Right renal cortex interstitium (tissue), 3 donors: ENCODE measurements around the gene KSR1. TPM values are rescaled to one million over a fixed set of nuclear protein-coding genes. Genes with fewer than 3 reads are reported as not detected.
"Not testable (repeated sequence)": the region's sequence is repeated elsewhere in the genome, so short reads cannot be mapped to it uniquely, and the experiment has no call there.

Source experiments
- DNase-seq, 3 donors: peaks; one replicate each; pipeline ENCODE4 v3.0.0-alpha.2; 2013; ENCODE audit warnings: low read depth in 3 of 3, low spot score in 2 of 3
- polyA plus RNA-seq, 3 donors: library from polyadenylated mRNA; unstranded; fragments of 120-200 nt; gene quantifications; one replicate each; pipeline ENCODE4 v1.2.1, GENCODE V29; 2013; ENCODE audit not compliant: insufficient read length in 3 of 3

Gene KSR1
- polyA plus RNA-seq, 3 donors, result 35.8 to 42.9 (median 41.6) TPM

DNA sequence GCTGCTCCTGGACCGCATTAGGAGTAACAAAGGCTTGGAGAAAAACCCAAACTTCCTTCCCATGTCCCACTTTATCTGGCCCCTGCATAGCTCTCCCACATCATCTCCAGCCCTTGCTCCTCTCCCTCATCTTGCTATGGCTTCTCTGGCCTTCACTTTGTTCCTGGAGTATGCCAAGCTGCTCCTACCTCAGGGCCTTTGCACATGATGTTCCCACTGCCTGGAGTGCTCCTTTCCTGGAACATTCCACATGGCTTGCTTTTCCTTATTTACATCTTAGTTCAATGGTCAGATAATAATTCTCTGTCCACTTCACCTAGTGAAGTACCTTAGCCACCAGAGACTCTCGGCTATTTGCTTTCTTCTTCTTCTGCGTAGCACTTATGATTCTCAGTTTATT, 4.3 kb upstream of the KSR1 start:
- DNase-seq, result no peak

DNA sequence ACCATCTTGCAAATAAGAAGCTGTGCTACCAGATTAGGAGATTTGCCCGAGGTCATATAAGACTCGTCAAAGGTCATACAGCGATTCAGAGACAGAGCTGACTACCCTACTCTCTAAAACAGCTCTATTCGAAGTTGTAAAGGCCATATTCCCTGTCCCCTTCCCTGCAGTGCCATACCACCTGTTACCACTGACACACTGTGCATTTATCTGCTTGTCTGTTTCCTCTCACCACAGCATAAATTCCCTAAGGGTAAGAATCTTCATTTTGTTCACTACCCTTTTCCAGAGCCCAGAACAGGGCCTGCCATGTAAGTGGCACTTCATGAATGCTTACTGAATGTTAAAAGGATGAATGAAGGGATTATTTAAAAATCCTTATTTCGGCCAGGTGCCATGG, 3.4 kb upstream of the KSR1 start:
- DNase-seq, result no peak

DNA sequence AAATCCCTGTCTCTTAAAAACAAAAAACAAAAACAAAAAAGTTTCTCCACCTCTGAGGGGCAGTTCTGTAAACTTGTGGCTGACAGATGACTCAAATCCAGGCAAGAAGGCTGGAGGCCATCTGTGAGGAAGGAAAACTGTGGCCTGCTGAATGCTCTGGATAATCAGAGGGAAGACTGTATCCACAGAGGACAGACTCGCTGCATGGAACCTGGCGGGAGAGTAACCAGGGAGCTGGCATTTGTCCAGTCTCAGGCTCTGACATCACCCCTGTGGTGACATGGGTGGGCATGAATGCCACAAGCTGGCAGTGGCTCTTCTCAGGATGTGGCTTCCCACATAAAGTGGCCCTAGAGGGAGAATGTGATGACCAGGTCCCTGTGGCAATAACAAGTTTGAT, 2.8 kb upstream of the KSR1 start:
- DNase-seq, result no peak

DNA sequence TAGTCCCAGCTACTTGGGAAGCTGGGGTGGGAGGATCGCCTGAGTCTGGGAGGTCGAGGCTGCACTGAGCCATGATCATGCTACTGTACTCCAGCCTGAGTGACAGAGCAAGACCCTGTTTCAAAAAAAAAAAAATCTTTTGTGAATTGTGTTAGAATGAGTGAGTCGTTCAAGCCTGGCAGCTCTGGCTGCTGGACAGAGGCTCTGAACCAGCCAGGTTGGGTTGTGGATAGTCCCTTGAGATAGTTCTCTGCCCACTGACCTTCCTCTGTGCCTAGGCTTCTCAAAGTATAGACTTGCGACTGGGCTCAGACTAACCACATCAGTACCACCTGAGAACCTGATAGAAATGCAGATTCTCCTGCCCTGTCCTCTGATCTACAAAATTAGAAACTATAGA, 2.2 kb upstream of the KSR1 start:
- DNase-seq, result no peak

DNA sequence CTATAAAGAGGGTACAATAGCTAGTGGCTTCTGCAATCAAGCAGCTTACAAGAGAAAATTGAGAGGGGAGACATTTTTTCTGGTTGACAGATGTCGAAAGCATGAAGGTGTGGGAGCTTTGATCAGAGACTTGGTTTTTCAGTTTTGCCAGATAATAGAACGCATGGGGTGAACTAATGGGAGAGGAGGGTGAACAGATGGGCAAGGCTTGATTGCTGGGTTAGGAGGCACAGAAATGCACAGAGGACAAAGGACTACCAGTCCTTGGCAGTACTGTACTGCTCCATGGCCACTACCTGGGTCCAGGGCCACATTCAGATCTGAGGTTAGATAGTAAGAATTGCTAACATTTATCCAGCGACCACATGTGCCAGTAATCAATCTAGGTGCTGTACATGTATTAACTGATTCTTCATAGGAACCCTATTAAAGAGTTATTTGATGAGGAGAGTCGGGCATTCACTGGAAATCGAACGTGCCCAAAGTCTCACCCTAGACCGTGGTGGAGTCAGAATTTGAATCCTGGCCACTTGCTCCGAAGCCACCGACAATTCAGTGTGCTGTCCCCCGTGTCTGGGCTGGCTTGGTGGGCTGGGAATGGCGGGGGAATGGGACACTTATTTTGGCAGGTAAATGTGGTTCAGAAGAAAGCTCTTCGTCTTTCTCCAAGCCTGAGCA, 873 bp upstream of the KSR1 start:
- DNase-seq, result no peak

DNA sequence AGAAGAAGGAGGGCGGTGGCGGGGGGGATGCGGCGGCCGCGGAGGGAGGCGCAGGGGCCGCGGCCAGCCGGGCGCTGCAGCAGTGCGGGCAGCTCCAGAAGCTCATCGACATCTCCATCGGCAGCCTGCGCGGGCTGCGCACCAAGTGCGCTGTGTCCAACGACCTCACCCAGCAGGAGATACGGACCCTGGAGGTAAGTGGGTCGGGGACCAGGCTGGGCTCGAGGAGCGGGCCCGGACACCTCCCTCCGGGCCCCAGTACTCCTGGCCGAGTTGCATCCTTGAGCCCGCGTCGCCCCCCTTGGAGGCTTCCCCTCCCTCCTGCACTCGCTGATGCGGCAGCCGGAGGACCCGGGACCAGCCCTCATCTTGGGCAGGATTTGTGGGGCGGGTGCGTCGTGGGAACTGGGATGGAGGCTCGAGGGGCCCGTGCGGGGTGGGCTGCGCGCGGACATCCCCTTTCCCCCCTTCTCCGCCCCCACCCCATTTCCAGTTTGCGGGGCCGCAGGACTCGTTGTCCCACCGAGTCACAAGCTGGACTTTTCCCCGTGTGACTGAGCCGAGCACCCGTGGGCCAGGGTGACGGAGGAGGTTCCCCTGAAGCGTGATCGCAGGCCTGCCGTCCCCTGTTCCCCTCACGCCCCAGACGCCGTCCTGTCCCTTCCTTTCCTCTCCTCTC, 572 bp downstream of the KSR1 start:
- DNase-seq, result no peak

DNA sequence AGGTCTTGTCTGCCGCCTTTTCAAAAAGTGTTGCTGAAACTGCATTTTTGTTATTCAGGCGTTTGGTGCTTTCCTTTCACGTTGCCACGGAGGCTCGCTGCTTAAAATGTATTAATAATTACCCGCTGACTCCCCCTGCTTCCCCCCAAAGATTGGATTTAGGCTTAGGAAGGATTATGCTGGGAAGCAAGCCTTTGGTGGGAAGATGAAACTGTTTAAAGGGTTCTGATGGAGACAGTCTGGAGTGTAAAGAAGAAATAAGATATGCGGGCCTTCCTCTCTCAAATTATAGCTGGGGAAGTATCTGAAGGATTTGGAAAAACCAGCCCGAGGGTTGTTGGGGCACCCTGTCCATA, 1.1 kb downstream of the KSR1 start:
- DNase-seq, result no peak

DNA sequence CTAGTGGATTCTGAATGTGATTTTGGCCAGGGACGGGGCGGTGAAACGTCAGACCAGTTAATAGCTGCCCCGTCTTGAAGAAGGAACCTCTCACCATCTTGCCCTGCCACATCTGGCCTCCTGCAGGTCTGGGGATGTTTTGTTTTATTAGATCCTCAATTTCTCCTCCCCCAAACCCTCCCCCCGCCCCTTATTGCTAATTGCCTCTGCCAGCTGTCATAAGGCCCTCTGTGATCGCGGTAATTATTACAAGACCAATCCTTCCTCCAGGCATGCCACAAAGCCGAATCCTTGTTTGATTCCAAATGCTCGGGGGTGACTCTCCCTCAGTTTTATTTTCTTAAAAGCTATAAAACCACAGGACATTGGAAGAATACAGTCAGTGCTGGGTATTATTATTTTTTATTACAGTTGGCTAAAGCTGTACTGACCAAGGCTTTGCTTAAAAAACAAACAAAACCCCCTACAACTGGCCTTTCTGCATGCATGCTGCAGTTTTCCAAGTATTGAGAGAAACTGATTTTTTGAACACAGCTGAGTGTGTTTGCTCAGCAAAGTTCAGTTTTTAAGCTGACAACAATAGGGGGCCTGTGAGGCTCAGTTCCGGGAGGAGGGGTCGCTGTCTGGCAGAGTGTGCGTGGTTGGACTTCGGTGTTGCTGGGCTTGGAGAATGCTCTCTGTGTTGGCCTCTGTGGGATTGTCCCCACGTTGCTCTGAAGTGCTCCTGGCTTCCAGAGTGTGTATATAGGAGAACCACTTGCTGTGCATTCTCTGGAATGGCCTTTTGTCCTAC, 1.7 kb downstream of the KSR1 start:
- no peak for DNase-seq

DNA sequence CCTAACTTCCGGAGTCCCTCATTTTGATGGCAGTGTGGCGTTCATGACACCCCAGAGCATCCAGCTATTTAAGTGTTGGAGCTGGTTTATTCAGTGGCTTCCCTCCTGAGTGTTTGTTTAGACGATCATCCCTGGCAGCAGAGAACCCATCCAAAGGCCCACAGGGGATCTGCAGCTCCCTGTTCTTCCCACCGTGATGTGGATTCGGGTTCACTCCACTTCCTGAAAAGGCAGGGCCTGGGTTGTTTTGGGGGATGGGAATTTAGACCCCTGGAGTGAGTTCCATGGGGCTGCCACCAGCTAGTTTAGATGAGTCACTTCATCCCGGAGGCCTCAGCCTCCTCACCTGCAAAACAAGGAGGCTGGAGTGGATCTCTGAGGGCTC, 2.3 kb downstream of the KSR1 start:
- no peak for DNase-seq

DNA sequence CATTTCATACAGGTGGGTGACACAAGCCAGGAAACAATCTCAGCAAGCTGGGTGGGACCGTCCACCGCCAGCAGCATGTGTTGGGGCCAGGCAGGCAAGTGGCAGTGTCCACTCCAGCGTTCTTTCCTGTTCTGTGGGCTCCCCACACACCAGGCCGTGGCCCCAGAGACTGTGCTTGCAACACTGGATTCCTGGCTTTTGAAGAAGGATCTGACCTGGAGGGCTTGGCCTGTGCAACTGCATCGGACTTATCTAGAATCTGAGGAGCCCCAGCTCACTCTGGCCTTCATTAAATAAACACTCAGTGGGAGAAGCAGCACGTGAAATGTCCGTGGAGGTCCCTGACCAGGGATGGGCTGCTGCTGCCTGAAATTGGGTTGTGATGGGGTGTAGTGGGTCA, 3.2 kb downstream of the KSR1 start:
- DNase-seq, result no peak

DNA sequence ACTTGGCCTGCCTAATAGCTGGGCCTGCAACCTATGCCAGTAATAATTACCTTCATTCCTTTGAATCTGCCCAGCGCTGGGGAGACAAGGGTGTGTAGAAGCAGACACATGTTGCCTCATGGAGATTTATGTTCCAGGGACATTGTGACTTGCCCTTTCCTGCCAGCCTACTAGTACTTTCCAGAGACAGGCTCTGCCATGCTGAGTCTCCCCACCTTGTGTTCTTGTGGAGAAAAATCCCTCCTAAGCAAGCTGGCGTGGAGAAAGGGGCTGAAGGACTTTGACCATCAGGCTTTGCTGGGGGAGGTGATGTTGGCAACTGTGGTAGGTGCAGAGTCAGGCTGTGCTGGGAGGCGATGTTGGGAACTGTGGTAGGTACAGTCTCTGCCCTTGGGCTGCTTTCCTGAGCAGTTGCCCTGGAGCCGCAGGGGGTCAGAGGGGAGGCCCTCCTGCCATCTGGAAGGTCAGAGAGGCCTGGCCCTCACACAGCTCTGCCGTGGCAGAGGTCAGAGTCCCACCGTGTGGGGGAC, 4.0 kb downstream of the KSR1 start:
- DNase-seq, result no peak

DNA sequence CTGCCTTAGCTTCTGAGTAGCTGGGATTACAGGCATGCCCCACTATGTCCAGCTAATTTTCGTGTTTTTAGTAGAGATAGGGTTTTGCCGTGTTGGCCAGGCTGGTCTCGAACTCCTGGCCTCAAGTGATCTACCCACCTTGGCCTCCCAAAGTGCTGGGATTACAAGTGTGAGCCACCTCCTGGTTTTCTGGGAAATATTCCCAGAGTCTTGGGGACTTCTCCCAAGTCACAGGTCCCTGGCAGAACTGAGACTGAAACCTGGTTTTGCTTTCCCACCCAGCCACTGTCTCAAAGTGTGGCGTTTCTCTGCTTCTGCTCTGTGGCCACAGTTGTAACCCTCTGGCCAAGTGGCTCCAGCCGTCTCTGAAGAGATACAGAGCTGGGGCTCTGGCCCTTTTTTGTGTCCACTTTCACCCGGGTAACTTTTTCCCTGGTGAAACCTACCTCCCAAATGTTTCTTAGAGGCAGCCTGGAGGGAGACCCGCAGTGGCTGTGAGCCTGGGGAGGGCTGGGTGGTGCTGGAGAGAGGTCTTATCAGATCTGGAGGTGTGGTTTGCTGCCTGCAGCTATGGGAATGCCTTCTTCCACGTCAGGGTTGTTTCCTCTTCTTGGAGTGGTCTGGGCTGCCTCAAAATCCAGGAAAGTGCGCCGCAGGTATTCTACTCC, 5.1 kb downstream of the KSR1 start:
- no peak for DNase-seq

DNA sequence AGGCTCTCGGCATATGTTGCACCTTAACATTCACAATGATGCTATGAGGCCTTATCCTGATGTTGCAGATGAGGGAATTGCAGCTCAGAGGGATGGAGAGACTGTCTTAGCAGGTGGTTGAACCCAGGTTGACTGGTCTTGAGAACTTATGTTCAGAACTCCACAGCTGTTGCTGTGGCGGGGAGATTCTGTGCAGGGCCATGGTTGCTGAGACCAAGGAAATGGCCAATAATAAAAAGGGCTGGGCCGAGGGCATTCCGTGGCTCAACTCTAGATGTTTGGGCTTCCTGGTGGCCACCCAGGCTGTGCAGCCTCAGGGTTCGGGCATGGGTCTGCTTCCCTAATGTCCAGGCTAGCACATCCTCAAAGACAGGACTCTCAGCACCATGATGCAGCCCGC, 5.9 kb downstream of the KSR1 start:
- no peak for DNase-seq

DNA sequence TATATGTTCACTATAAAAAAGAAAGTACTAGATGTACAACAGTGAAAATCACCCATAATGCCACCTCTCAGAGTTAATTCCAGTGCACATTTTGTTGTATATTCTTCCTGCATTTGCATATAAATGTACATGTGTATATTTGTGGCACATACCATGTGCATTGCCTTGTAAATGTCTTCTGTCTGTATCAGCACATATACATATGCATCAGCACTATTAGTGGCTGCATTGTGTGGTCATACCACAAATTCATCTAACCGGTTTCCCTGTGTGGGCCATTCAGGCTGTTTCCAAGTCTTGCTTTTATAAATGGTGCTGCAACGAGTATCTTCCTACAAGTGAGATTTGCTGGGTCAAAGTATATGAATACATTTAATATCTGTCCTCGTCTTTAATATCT, 6.5 kb downstream of the KSR1 start:
- DNase-seq, result no peak

DNA sequence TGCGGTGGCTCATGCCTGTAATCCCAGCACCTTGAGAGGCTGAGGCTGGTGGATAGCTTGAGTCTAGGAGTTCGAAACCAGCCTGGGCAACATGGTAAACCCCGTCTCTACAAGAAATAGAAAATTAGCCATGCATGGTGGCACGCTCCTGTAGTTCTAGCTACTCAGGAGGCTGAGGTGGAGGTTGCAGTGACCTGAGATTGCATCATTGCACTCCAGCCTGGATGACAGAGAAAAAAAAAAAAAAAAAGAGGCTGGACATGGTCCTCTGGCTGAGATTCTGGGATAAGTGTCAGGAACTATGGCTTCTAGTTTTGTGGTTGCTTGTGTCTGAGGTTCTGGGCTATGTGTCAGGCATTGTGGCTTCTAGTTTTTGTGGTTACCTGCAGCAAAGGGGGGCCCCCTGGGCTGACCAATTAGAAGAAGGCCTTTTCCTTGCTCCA, 7.0 kb downstream of the KSR1 start:
- DNase-seq, result no peak

DNA sequence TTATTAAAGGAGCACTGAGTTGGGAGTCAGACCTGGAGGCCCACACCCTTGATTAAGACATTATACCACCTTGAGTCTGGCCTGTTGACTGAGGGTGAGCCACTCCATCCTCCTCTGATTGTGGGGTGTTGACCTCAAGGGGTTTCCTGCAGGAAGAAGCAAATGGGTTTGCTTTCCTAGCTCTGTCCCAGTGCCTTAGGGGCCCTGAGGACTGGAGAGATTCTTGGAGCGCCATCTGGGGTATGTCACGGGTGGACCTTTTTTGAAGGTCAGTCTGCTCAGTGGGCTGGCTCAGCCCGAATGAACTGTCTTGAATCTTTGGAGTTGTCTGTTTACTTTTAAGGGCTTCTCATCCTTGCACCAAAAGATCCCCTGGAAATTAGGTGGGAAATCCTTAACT, 7.8 kb downstream of the KSR1 start:
- DNase-seq, result not testable (repeated sequence)

DNA sequence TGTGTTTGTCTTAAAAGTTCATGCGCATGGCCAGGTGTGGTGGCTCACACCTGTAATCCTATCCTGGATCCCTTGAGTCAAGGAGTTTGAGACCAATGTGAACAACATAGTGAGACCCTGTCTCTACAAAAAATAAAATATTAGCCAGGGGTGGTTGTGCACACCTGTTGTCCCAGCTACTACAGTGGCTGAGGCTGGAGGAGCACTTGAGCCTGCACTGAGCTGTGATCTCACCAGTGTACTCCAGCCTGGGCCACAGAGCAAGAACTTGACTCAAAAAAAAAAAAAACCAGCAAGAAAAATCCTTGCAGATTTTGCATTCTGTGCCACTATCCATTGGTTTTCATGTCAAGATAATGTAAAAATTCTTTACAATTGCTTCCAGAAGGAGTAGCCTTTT, 8.2 kb downstream of the KSR1 start:
- no peak for DNase-seq

DNA sequence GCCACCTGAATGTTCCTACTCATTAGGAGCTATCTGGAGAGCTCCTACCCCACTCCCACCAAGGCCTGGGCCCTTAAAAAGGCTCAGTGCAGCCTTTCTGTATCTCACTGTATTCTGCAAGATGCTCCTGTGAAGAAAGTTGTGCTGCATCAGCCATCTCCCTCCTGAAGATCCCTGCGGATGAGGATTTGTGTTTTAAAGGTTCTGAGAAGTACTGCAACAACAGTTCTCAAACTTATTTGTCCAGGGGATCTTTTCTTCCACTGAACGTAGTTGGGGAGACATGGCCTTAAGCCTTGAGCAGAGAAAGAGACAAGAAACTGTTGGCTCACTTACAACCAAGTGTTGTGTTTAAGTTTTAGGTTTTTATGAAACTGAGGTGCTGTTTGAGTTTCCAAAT, 9.6 kb downstream of the KSR1 start:
- DNase-seq, result not testable (repeated sequence)

DNA sequence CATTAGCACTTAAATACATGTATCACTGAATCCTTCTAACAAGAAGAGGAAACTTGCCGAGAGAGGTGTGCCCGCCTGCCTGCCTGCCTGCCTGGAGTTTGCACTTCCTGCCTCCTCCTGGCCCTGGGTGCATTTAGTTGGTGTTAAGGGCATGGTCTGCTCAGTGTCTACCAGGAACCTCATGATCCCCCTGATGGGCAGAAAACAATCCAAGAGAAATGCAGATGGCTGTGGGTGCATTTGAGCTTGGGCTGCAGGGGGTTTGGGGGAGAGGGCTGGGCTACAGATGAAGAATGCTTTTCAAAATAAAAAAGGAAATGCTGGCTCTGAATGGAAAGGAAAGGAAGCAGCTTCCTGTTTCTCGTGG, 10.1 kb downstream of the KSR1 start:
- no peak for DNase-seq

DNA sequence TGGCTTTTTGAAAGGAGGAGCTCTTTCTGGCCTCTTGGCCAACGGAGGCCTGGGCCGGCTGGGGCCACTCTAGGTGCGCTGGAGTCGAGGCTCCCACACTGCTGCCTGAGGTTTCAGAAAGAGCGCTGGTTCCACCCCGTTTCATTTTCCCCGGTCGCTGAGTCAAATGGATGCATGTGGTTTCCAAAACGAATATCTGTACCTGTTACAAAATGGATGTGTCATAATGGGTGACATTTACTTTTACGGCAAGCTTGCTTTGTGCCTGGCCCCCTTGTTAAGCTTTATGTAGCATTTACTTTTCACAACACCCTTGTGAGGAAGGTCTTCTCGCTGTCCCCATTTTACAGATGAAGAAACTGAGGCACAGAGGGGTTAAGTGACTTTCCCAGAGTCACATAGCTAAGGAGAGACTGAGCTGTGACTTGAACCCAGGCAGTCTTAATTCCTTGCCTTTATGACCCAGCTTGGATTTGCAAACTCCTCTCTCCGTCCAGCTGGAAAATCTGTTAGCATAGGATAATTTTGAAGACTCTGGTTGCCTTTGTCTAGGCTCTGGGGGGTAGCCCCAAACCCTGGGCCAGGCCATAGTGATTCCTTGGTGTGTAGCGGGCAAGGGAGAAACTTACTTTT, 10.6 kb downstream of the KSR1 start:
- no peak for DNase-seq

DNA sequence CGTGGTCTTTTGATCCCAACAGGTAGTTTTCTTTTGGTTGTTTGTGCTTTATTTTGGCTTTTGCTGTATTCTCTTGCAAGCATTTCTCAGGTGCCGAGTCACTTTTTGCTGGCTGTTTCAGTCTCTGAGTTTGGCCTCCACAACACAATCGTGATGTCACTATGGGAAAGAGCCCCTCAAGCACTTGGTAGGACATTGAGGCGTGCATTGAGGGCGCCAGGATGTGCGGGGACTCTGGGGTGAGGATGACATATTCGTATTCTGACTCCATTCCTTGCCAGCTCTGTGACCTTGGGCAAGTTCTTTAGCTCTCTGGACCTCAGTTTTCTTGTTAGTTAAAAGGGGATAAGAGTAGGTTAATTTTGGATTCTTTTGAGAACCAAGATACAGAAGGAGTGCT, 13.0 kb downstream of the KSR1 start:
- no peak for DNase-seq
